CD4-positive, alpha-beta T cell (primary cell): ENCODE measurements around the gene COX10. TPM values are rescaled to one million over a fixed set of nuclear protein-coding genes. Genes with fewer than 3 reads are reported as not detected.

Experiments
- ATAC-seq: fragments of 200-7000 bp; cut with Tn5 transposase; one replicate; pipeline ENCODE4 v1.10.0; 2022; ENCODE audit warnings: mild to moderate bottlenecking; ENCODE audit not compliant: poor library complexity
- CTCF ChIA-PET: fragments of 350-600 bp; sonication (Branson Sonifier 250); formaldehyde crosslinking; loops from one replicate; lab custom pipeline; 2021; ENCODE audit warnings: antibody characterized with exemption, inconsistent platforms; lab: Charles Lee
- POLR2A ChIA-PET: fragments of 350-600 bp; sonication (Branson Sonifier 250); formaldehyde crosslinking; loops from one replicate; lab custom pipeline; 2021; ENCODE audit warnings: antibody characterized with exemption, inconsistent platforms; lab: Charles Lee
- DNase-seq, 14 experiments: peaks; one replicate each; pipeline ENCODE4 v3.0.0-alpha.2; 2013 to 2020; ENCODE audit warnings: mixed read lengths in 2 of 14
- H3K27ac ChIP-seq, 2 donors: one replicate each; pipeline versions ENCODE4 v1.5.1 to v1.7.0; 2013; ENCODE audit warnings: low read length in 2 of 2, low read depth in 1 of 2, mild to moderate bottlenecking in 1 of 2
- H3K27me3 ChIP-seq, 2 experiments: 1 replicate in 1 of 2; 2 replicates in 1 of 2; pipeline versions ENCODE4 v1.6.1 to v1.7.0; 2013; ENCODE audit warnings: low read length in 2 of 2, control low read depth in 1 of 2, mild to moderate bottlenecking in 1 of 2, moderate library complexity in 1 of 2; ENCODE audit not compliant: insufficient read depth in 2 of 2, control insufficient read depth in 1 of 2
- H3K36me3 ChIP-seq: one replicate; pipeline ENCODE4 v1.6.1; 2013; ENCODE audit warnings: low read length, control low read depth; ENCODE audit not compliant: insufficient read depth
- H3K4me1 ChIP-seq: one replicate; pipeline ENCODE4 v1.6.1; 2013; ENCODE audit warnings: low read length, control low read depth; ENCODE audit not compliant: insufficient read depth
- H3K4me3 ChIP-seq: one replicate; pipeline ENCODE4 v1.5.1; 2013; ENCODE audit warnings: mild to moderate bottlenecking, low read length, moderate library complexity
- H3K9me3 ChIP-seq, 2 experiments: 1 replicate in 1 of 2; 2 replicates in 1 of 2; pipeline versions ENCODE4 v1.6.1 to v1.7.0; 2013; ENCODE audit warnings: low read length in 2 of 2, mild to moderate bottlenecking in 2 of 2, control low read depth in 1 of 2, moderate library complexity in 1 of 2; ENCODE audit not compliant: control insufficient read depth in 1 of 2, insufficient read depth in 1 of 2
- H3K27ac Mint-ChIP-seq: one replicate; pipeline ENCODE4 v1.8.0; 2020; ENCODE audit warnings: mixed read lengths
- H3K27me3 Mint-ChIP-seq: one replicate; pipeline ENCODE4 v1.8.0; 2021; ENCODE audit warnings: mixed read lengths
- H3K36me3 Mint-ChIP-seq: one replicate; pipeline ENCODE4 v1.8.0; 2021; ENCODE audit warnings: low read depth, mixed read lengths
- H3K4me1 Mint-ChIP-seq: one replicate; pipeline ENCODE4 v1.8.0; 2021; ENCODE audit warnings: low read depth, mixed read lengths
- H3K4me3 Mint-ChIP-seq: one replicate; pipeline ENCODE4 v1.8.0; 2020; ENCODE audit warnings: mild to moderate bottlenecking, mixed read lengths
- H3K9me3 Mint-ChIP-seq: one replicate; pipeline ENCODE4 v1.8.0; 2020; ENCODE audit warnings: mixed read lengths
- CTCF ChIP-seq: fragments of 200-600 bp; IDR thresholded peaks from one replicate; pipeline ENCODE4 v1.8.0; 2022; ENCODE audit warnings: antibody characterized with exemption, mild to moderate bottlenecking
- intact Hi-C, 2 experiments: fragments of 100-400 bp; cut with DNase I in 1 of 2; cut with micrococcal nuclease in 1 of 2; formaldehyde crosslinking; loops; one replicate each; pipeline versions ENCODE4 v1.15.1 to v1.9.0; 2023 to 2025; cut with DNase I, micrococcal nuclease
- total RNA-seq, 174 experiments: library from RNA in 2 of 174; stranded (reverse) in 2 of 174; gene quantifications; one replicate each; pipeline ENCODE4 v1.2.3 and lab custom pipeline; 2021 to 2026

Gene COX10
- total RNA-seq, 2 experiments from 2014 or later: 9.1 to 9.9 TPM

GRCh38 chr17:14152721-14153120, 83.4 kb downstream of the COX10 start:
- intact Hi-C loops: no loop called here
- TF ChIP-seq CTCF: no peak
- Histone ChIP-seq H3K36me3 (no peaks in the 10 kb centered on the region), H3K9me3 (no peaks in the 10 kb centered on the region), H3K27ac (no peak overlapping the region), H3K4me3 (no peak overlapping the region), H3K27me3 (no peaks in the 10 kb centered on the region), H3K4me1 (peaks cover 5% of the 10 kb centered on the region)
- Mint-ChIP-seq H3K4me3 (no peak overlapping the region), H3K36me3 (peaks cover 5% of the 10 kb centered on the region), H3K27ac (no peak overlapping the region), H3K9me3 (peaks cover 2% of the 10 kb centered on the region), H3K4me1 (peaks cover 72% of the 10 kb centered on the region), H3K27me3 (no peaks in the 10 kb centered on the region)
- POLR2A ChIA-PET: no interaction called here
- DNase-seq (no peak), ATAC-seq (no peak)
- CTCF ChIA-PET: no interaction called here

- ATAC-seq (no peak), DNase-seq (no peak)
- ChIA-PET POLR2A (no interaction called here), CTCF (no interaction called here)
- Mint-ChIP-seq H3K9me3 (peaks cover 2% of the 10 kb centered on the region), H3K27ac (no peak overlapping the region), H3K36me3 (peaks cover 5% of the 10 kb centered on the region), H3K4me1 (peaks cover 67% of the 10 kb centered on the region), H3K4me3 (no peak overlapping the region), H3K27me3 (no peaks in the 10 kb centered on the region)
- intact Hi-C loops: no loop called here
- Histone ChIP-seq H3K27ac (no peak overlapping the region), H3K9me3 (no peaks in the 10 kb centered on the region), H3K4me3 (no peak overlapping the region), H3K27me3 (no peaks in the 10 kb centered on the region), H3K4me1 (peaks cover 5% of the 10 kb centered on the region), H3K36me3 (no peaks in the 10 kb centered on the region)
- no peak for TF ChIP-seq CTCF
Observed at GRCh38 chr17:14153374-14153773, 84.1 kb downstream of the COX10 start.

GRCh38 chr17:14156689-14157088, 87.4 kb downstream of the COX10 start:
- no peak overlapping the region for H3K27ac Mint-ChIP-seq
- no peaks in the 10 kb centered on the region for H3K27me3 Mint-ChIP-seq
- no peak for ATAC-seq
- no peak for TF ChIP-seq CTCF
- peaks cover 46% of the 10 kb centered on the region for H3K4me1 Mint-ChIP-seq
- Histone ChIP-seq H3K4me1 (peaks cover 3% of the 10 kb centered on the region), H3K36me3 (no peaks in the 10 kb centered on the region), H3K9me3 (no peaks in the 10 kb centered on the region), H3K27ac (no peak overlapping the region), H3K27me3 (no peaks in the 10 kb centered on the region), H3K4me3 (no peak overlapping the region)
- ChIA-PET CTCF (no interaction called here), POLR2A (no interaction called here)
- peaks cover 2% of the 10 kb centered on the region for H3K9me3 Mint-ChIP-seq
- no peak overlapping the region for H3K4me3 Mint-ChIP-seq
- no peak for DNase-seq
- intact Hi-C loops: no loop called here
- peaks cover 19% of the 10 kb centered on the region for H3K36me3 Mint-ChIP-seq
